Endothelial cell of umbilical vein (primary cell): ENCODE data around the gene IPP. TPM values are rescaled to one million over a fixed set of nuclear protein-coding genes. Genes with fewer than 3 reads are reported as not detected.

Source experiments
- BruUV-seq: library from RNA; stranded (reverse); fragments of 400-500 nt; replicated peaks from 2 replicates; lab custom pipeline; 2021; lab: Mats Ljungman, UMichigan
- CTCF ChIA-PET: fragments of 300-600, 350-600 bp; sonication (Branson Sonifier 250); formaldehyde crosslinking; loops from one replicate; lab custom pipeline; 2021; ENCODE audit warnings: antibody characterized with exemption, inconsistent platforms; lab: Charles Lee
- POLR2A ChIA-PET: fragments of 300-600, 350-600 bp; sonication (Branson Sonifier 250); formaldehyde crosslinking; loops from one replicate; lab custom pipeline; 2021; ENCODE audit warnings: antibody characterized with exemption, inconsistent platforms; lab: Charles Lee
- DNase-seq: peaks from one replicate; pipeline ENCODE4 v3.0.0-alpha.2; 2011; ENCODE audit warnings: low read depth, low spot score
- FAIRE-seq: peaks from 2 replicates; lab custom pipeline; 2011; peaks lifted over from hg19 to GRCh38; lab: Jason Lieb, UNC
- H2AFZ ChIP-seq: 2 replicates; pipeline ENCODE4 v1.6.0; 2012; ENCODE audit warnings: low read depth, low read length, control low read depth, inconsistent platforms
- H3K27ac ChIP-seq: 2 replicates; pipeline ENCODE4 v1.5.1; 2011; ENCODE audit warnings: low read depth, mild to moderate bottlenecking, control low read depth, low read length, moderate library complexity; ENCODE audit not compliant: insufficient read depth
- H3K27me3 ChIP-seq, 2 experiments: 2 replicates each; pipeline versions ENCODE4 v1.6.0 to v1.6.1; 2011; ENCODE audit warnings: low read length in 2 of 2, mixed read lengths in 1 of 2; ENCODE audit not compliant: control insufficient read depth in 2 of 2, insufficient read depth in 2 of 2
- H3K36me3 ChIP-seq, 2 experiments: 2 replicates in 1 of 2; 3 replicates in 1 of 2; pipeline ENCODE4 v1.5.1; 2011; ENCODE audit warnings: low read length in 2 of 2, mild to moderate bottlenecking in 1 of 2, moderate library complexity in 1 of 2; ENCODE audit not compliant: control insufficient read depth in 2 of 2, insufficient read depth in 2 of 2; ENCODE audit errors: extremely low read depth in 1 of 2
- H3K4me1 ChIP-seq: 3 replicates; pipeline ENCODE4 v1.5.1; 2011; ENCODE audit warnings: mild to moderate bottlenecking, low read length; ENCODE audit not compliant: control insufficient read depth, insufficient read depth; ENCODE audit errors: extremely low read depth
- H3K4me2 ChIP-seq: 2 replicates; pipeline ENCODE4 v1.6.1; 2011; ENCODE audit warnings: low read length, control low read depth, mixed read lengths; ENCODE audit not compliant: insufficient read depth
- H3K4me3 ChIP-seq, 3 experiments: fragments of 200-600 bp in 1 of 3; sonication (generic), shearing (Covaris generic) in 1 of 3; replicated peaks in 1 of 3; 2 replicates each; pipeline ENCODE4 v1.5.1; 2011 to 2016; ENCODE audit warnings: control low read depth in 3 of 3, low read length in 3 of 3, mild to moderate bottlenecking in 2 of 3, inconsistent platforms in 1 of 3, low read depth in 1 of 3, moderate library complexity in 1 of 3; ENCODE audit not compliant: insufficient read depth in 1 of 3
- H3K79me2 ChIP-seq: 2 replicates; pipeline ENCODE4 v1.6.0; 2012; ENCODE audit warnings: low read length, inconsistent platforms; ENCODE audit not compliant: control insufficient read depth, insufficient read depth
- H3K9ac ChIP-seq: replicated peaks from 2 replicates; pipeline ENCODE3; 2011; ENCODE audit warnings: low read length, control low read depth; ENCODE audit not compliant: insufficient read depth; ENCODE audit errors: extremely low read depth
- H3K9me1 ChIP-seq: replicated peaks from 3 replicates; pipeline ENCODE4 v1.6.0; 2011; ENCODE audit warnings: mild to moderate bottlenecking, low read length; ENCODE audit not compliant: control insufficient read depth, insufficient read depth; ENCODE audit errors: extremely low read depth
- H3K9me3 ChIP-seq: replicated peaks from 2 replicates; pipeline ENCODE4 v1.5.1; 2012; ENCODE audit warnings: low read length, inconsistent platforms; ENCODE audit not compliant: control insufficient read depth, insufficient read depth
- H4K20me1 ChIP-seq: replicated peaks from 2 replicates; pipeline ENCODE3; 2011; ENCODE audit warnings: mild to moderate bottlenecking, low read length; ENCODE audit not compliant: control insufficient read depth, insufficient read depth; ENCODE audit errors: extremely low read depth
- CTCF ChIP-seq, 2 donors: IDR thresholded peaks; 1 replicate in 1 of 2; 2 replicates in 1 of 2; pipeline ENCODE4 v1.5.1; 2011; ENCODE audit warnings: low read length in 2 of 2, mild to moderate bottlenecking in 2 of 2, moderate library complexity in 2 of 2, control low read depth in 1 of 2, inconsistent platforms in 1 of 2, low read depth in 1 of 2; ENCODE audit not compliant: insufficient read depth in 1 of 2; ENCODE audit errors: extremely low read depth in 1 of 2
- EZH2 ChIP-seq: IDR thresholded peaks from 2 replicates; pipeline ENCODE4 v1.6.1; 2012; ENCODE audit warnings: borderline replicate concordance, low read depth, mild to moderate bottlenecking, moderate library complexity, low read length, inconsistent platforms; ENCODE audit not compliant: severe bottlenecking
- FOS ChIP-seq: IDR thresholded peaks from 2 replicates; pipeline ENCODE4 v1.6.1; 2011; ENCODE audit warnings: mild to moderate bottlenecking, low read length, moderate library complexity, borderline replicate concordance; ENCODE audit not compliant: insufficient read depth
- GATA2 ChIP-seq: IDR thresholded peaks from 2 replicates; pipeline ENCODE4 v1.7.0; 2011; ENCODE audit warnings: low read depth, mild to moderate bottlenecking, moderate library complexity, mixed read lengths, low read length; ENCODE audit not compliant: insufficient read length, insufficient read depth
- JUN ChIP-seq: IDR thresholded peaks from 2 replicates; pipeline ENCODE4 v1.6.1; 2011; ENCODE audit warnings: borderline replicate concordance, low read depth; ENCODE audit not compliant: insufficient read length, insufficient read depth
- MAX ChIP-seq: IDR thresholded peaks from 2 replicates; pipeline ENCODE4 v1.6.1; 2011; ENCODE audit not compliant: insufficient read depth, insufficient read length
- MYC ChIP-seq: IDR thresholded peaks from one replicate; pipeline ENCODE4 v1.6.1; 2011; ENCODE audit warnings: mild to moderate bottlenecking, low read depth, low read length
- POLR2A ChIP-seq: IDR thresholded peaks from 2 replicates; pipeline ENCODE4 v1.6.1; 2012; ENCODE audit warnings: low read depth, mild to moderate bottlenecking, control low read depth, low read length
- POLR2AphosphoS5 ChIP-seq: IDR thresholded peaks from 2 replicates; pipeline ENCODE4 v1.6.1; 2012; ENCODE audit warnings: low read depth, mild to moderate bottlenecking, control low read depth, low read length, moderate library complexity; ENCODE audit not compliant: insufficient read depth
- dilution Hi-C: fragments of 300-500 bp; cut with MboI; formaldehyde crosslinking; loops from one replicate; pipeline ENCODE4 v1.15.0; 2019; ENCODE audit warnings: low sequenced_read_pairs; ENCODE audit not compliant: extremely low pct_ligation_motif_present
- intact Hi-C: fragments of 100-400 bp; cut with micrococcal nuclease; formaldehyde crosslinking; loops from one replicate; pipeline ENCODE4 v1.10.0; 2022
- polyA plus RNA-seq, 4 experiments: library from polyadenylated mRNA; depleted of rRNA in 3 of 4; stranded (reverse) in 3 of 4; unstranded in 1 of 4; fragments of >200 nt; gene quantifications; 2 replicates each; pipeline versions ENCODE4 v1.2.1 to v1.2.3, GENCODE V29; 2011 to 2012; ENCODE audit warnings: missing spikeins in 1 of 4
- total RNA-seq: library from RNA; stranded (reverse); gene quantifications from 2 replicates; pipeline ENCODE4 v1.2.3, GENCODE V29; 2021

The IPP gene
- total and polyA plus RNA-seq, 2 donors (not counting 3 experiments of a cell fraction or from before 2014, with no cell fraction given) = 2.1 to 6.3 TPM

- no TSS peak for BruUV-seq
- Histone ChIP-seq H2AFZ (no peak overlapping the region), H3K4me1 (no peaks in the 10 kb centered on the region), H3K9me3 (no peaks in the 10 kb centered on the region), H4K20me1 (no peaks in the 10 kb centered on the region), H3K4me3 (no peak overlapping the region), H3K36me3 (no peaks in the 10 kb centered on the region), H3K27ac (no peak overlapping the region), H3K79me2 (no peaks in the 10 kb centered on the region), H3K4me2 (no peak overlapping the region), H3K9ac (no peak overlapping the region), H3K9me1 (no peaks in the 10 kb centered on the region), H3K27me3 (no peaks in the 10 kb centered on the region)
- FAIRE-seq (no peak), DNase-seq (no peak)
- intact Hi-C loops = no loop called here
- POLR2A ChIA-PET = no interaction called here
- CTCF ChIA-PET = no interaction called here
- dilution Hi-C loops = no loop called here
- TF ChIP-seq MAX (no peak), FOS (no peak), POLR2AphosphoS5 (no peak), MYC (no peak), EZH2 (no peak), CTCF (IDR thresholded peaks at IDR 0.05; ENCODE audit: extremely low read depth in 1 of 2, insufficient read depth in 1 of 2, low read depth in 1 of 2, low read length in 2 of 2) (no peak), POLR2A (no peak), GATA2 (no peak), JUN (no peak)
Observed at GRCh38 chr1:45723248-45723930, 27.1 kb downstream of the IPP start.
